HL-60/S4 treated with retinoic acid at 250 ng/mL for 4 days and 3 days (cell line): Measurements from ENCODE around the gene CHRD.

Experiments
- in situ Hi-C: fragments of 300-500 bp; cut with MboI; formaldehyde crosslinking; loops from 2 replicates; pipeline ENCODE4 v1.7.0; 2022; ENCODE audit warnings: low sequenced_read_pairs

Gene CHRD

GRCh38 chr3:184380185-184380626 is 352 bp downstream of the CHRD start:
- in situ Hi-C loops = no loop called here

DNA sequence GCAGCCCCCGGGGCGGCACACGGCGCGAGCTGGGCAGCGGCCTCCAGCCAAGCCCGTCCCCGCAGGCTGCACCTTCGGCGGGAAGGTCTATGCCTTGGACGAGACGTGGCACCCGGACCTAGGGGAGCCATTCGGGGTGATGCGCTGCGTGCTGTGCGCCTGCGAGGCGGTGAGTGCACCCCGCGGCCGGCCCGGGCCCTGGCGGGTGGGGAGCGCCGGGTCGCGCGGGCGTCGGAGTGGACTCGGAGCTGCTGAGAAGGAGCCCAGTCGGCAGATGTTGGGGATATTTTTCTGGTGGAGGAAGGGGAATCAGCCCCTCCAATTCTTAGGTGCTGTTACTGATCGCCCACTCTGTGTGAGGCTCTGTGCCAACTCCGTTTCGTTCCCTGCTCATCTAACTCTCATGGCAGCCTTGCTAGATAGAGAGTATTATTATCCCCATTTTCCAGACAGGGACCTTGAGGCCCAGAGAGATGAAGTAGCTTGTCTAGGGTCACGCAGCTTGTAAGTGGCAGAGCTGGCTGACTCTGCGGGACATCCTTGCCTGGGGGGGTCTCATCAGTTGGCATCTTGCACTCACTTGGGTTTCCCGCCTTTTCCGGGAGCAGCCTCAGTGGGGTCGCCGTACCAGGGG is 890 bp downstream of the CHRD start:
- in situ Hi-C loops = no loop called here

DNA sequence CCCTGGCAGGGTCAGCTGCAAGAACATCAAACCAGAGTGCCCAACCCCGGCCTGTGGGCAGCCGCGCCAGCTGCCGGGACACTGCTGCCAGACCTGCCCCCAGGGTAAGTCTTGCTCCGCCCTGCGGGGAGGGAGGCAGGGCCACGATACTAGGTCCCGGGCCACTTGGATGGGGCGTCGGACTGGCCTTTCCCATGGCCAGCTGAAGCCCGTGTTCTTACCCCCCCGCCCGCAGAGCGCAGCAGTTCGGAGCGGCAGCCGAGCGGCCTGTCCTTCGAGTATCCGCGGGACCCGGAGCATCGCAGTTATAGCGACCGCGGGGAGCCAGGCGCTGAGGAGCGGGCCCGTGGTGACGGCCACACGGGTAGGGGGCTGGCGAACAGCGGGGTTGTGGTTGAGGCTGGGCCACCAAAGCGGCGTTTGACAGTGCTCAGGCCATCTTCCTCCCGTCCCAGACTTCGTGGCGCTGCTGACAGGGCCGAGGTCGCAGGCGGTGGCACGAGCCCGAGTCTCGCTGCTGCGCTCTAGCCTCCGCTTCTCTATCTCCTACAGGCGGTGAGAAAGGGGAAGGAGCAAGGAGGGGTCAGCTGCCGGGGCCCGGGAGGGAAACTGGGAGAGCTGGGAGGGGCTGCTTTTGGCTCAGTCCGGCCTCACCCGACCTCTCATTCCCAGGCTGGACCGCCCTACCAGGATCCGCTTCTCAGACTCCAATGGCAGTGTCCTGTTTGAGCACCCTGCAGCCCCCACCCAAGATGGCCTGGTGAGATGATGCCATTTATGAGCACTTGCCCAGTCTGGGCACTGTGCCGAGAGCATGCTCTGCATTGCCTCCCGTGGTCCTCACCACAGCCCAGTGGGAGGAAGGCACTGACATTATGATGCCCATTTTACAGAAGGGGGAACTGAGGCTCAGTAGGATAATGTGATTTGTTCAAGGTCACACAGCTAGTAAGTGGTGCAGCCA is 1.7 kb downstream of the CHRD start:
- in situ Hi-C loops = no loop called here

GRCh38 chr3:184382326-184383032 is 2.6 kb downstream of the CHRD start:
- in situ Hi-C loops = no loop called here

DNA sequence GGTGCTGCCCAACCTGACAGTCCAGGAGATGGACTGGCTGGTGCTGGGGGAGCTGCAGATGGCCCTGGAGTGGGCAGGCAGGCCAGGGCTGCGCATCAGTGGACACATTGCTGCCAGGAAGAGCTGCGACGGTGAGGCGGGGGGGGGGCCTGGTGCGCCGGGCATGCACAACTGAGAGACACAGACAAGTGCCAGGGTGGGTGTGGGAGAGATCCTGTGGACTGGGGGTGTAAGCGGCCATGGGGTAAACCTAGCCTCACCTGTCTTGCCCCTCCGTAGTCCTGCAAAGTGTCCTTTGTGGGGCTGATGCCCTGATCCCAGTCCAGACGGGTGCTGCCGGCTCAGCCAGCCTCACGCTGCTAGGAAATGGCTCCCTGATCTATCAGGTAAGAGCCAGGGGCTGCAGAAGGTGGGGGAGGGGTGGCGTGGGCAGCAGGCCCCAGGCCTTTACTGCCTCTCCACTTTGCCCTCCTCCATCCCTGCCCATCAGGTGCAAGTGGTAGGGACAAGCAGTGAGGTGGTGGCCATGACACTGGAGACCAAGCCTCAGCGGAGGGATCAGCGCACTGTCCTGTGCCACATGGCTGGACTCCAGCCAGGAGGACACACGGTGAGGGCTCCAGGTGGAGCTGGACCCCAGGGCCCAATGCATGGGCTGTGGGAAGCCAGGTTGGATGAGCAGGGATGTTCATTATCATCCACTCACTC is 3.3 kb downstream of the CHRD start:
- in situ Hi-C loops = no loop called here

- in situ Hi-C loops = no loop called here
Measured at GRCh38 chr3:184384342-184384741, 4.5 kb downstream of the CHRD start.

GRCh38 chr3:184384856-184385422 is 5.1 kb downstream of the CHRD start:
- in situ Hi-C loops = no loop called here

- in situ Hi-C loops = no loop called here
Measured at GRCh38 chr3:184386047-184386806, 6.4 kb downstream of the CHRD start.

DNA sequence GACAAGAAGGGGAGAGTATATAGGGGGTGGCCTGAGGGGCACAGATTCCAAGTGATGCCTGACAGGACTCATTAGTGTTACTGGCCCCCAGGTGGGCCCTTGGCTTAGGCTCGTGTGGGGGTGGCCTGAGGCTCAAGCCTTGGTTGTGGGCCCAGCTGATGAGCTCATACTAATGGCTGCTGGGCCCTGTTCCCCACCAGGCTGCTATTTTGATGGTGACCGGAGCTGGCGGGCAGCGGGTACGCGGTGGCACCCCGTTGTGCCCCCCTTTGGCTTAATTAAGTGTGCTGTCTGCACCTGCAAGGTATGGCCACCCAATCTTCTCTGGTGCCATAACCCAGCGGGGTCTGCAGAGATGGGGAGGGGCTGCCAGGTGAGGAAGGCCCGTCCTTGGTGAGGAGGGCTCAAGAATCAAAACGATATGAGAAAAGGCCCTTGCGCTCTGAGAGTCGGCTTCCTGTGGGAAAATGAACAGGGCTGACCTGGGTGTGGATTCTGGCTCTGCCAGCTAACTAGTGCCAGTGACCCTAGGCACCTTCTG is 7.4 kb downstream of the CHRD start:
- in situ Hi-C loops = no loop called here

GRCh38 chr3:184388164-184388935 is 8.5 kb downstream of the CHRD start:
- in situ Hi-C loops = no loop called here

DNA sequence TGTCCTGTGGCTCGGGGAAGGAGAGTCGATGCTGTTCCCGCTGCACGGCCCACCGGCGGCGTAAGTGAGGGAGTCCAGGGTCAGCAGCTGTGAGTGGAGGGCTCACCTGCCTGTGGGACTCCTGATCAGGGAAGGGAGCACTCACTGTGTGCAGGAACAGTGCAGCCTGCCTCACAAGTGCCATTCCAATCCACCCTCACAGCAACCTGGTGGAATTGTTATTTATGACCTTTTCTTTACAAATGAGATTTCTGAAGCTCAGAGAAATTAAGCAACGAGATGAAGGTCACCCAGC is 9.0 kb downstream of the CHRD start:
- in situ Hi-C loops = no loop called here

DNA sequence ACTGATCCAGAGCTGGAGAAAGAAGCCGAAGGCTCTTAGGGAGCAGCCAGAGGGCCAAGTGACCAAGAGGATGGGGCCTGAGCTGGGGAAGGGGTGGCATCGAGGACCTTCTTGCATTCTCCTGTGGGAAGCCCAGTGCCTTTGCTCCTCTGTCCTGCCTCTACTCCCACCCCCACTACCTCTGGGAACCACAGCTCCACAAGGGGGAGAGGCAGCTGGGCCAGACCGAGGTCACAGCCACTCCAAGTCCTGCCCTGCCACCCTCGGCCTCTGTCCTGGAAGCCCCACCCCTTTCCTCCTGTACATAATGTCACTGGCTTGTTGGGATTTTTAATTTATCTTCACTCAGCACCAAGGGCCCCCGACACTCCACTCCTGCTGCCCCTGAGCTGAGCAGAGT is 9.5 kb downstream of the CHRD start:
- in situ Hi-C loops = no loop called here

GRCh38 chr3:184389935-184390528 is 10.2 kb downstream of the CHRD start:
- in situ Hi-C loops = no loop called here

DNA sequence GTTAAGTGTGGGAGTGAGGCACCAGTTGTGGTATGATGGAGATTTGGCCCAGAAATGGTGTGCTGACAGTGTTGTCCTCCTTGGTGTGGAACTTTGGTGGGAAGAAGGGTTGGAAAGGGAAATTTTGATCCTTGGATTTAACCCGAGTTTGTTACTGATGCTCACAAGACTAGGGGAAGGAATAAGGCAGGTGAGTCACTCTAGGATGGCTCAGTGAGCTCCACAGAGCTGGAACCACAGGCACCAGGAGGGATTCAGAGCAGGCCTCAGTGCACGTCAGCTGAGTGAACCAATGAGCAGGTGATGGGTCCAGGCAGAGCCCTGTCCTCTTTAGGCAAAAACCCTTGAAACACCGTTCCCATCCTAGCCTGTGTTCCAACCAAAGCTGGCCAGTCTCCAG is 11.4 kb downstream of the CHRD start:
- in situ Hi-C loops = no loop called here

- in situ Hi-C loops = no loop called here
Measured at GRCh38 chr3:184395320-184395660, 15.4 kb downstream of the CHRD start.

DNA sequence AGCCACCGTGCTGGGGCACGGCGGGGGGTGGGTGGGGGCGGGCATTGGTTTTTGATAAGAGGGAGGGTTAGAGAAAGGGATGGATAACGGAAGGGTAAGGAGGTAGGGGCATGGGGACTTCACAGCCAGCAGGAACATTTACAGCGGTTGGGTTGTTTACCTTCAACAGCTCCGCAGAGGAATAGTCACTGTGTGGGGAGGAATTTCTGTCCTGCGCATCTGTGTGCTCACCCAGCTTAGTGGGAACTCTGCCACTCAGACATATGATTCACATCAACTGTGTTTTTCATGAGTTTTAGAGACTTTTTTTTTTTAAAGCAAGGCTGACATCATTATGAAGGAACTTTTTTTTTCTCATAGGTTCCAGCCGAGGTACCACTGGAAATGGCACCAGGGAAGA is 19.6 kb downstream of the CHRD start:
- in situ Hi-C loops = no loop called here

GRCh38 chr3:184405075-184406030 is 25.5 kb downstream of the CHRD start:
- in situ Hi-C loops = loop anchor here (25.0 kb wide), 1 partner anchor 107 kb away; no protein-coding TSS in a partner anchor
